C4-2B (cell line): Measurements from ENCODE around the gene PEX5.

Experiments used
- ZFX ChIP-seq: fragments of 450-650 bp; IDR thresholded peaks from 2 replicates; pipeline ENCODE4 v1.6.1; 2017
- TF ChIP-seq, protein P1 (sequence below): fragments of 450-650 bp; conservative IDR thresholded peaks from 2 replicates; pipeline ENCODE4 v1.5.1; 2017; ENCODE audit warnings: mild to moderate bottlenecking

DNA sequence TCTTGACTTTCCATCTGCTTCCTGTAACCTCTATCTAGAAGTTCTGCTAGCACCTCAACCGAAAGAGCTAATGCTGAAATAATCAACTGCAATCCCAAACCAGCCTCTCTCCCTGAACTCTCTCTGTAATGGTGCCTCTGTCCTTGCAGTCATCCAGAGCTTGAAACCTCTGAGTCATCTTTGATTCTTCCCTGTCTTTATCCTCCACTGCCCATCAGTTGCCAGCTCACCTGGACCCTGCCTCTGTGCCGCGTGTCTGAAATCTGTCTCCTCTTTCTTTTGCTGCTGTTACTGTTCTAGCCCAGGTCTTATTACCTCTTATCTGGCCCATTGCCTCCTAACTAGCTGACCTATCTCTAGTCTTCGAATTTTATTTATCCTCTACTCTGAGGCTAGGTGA is 43.8 kb upstream of the PEX5 start:
- TF ChIP-seq, protein P1, sequence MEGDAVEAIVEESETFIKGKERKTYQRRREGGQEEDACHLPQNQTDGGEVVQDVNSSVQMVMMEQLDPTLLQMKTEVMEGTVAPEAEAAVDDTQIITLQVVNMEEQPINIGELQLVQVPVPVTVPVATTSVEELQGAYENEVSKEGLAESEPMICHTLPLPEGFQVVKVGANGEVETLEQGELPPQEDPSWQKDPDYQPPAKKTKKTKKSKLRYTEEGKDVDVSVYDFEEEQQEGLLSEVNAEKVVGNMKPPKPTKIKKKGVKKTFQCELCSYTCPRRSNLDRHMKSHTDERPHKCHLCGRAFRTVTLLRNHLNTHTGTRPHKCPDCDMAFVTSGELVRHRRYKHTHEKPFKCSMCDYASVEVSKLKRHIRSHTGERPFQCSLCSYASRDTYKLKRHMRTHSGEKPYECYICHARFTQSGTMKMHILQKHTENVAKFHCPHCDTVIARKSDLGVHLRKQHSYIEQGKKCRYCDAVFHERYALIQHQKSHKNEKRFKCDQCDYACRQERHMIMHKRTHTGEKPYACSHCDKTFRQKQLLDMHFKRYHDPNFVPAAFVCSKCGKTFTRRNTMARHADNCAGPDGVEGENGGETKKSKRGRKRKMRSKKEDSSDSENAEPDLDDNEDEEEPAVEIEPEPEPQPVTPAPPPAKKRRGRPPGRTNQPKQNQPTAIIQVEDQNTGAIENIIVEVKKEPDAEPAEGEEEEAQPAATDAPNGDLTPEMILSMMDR, result no peak
- no peak for TF ChIP-seq ZFX
